ENCODE measurements around the gene IL17REL. TPM values are rescaled to one million over a fixed set of nuclear protein-coding genes. Genes with fewer than 3 reads are reported as not detected.

Gene IL17REL
- total and polyA plus RNA-seq, 5 experiments from 2014 or later = not detected

- Mint-ChIP-seq H3K4me1 (peaks cover 0 to 1% (median 0%) of the 10 kb centered on the region in 4 donors), H3K27me3 (peaks cover 5 to 39% (median 14%) of the 10 kb centered on the region in 5 donors), H3K36me3 (peaks cover 0 to 10% (median 0%) of the 10 kb centered on the region in 3 donors), H3K9me3 (peaks cover 0 to 23% (median 2%) of the 10 kb centered on the region in 9 donors), H3K27ac (peak overlapping the region in 1 of 10 donors; percentile 65), H3K4me3 (no peak overlapping the region)
- DNase-seq (no peak), ATAC-seq (no peak)
- POLR2A ChIA-PET = no interaction called here
Measured at GRCh38 chr22:50053861-50054260, 41.3 kb upstream of the IL17REL start.

- H3K4me1 Mint-ChIP-seq = peaks cover 0 to 1% (median 0%) of the 10 kb centered on the region in 4 donors
- H3K27me3 Mint-ChIP-seq = peaks cover 5 to 30% (median 13%) of the 10 kb centered on the region in 5 donors
- H3K4me3 Mint-ChIP-seq = no peak overlapping the region
- H3K9me3 Mint-ChIP-seq = peaks cover 0 to 23% (median 2%) of the 10 kb centered on the region in 9 donors
- H3K36me3 Mint-ChIP-seq = peaks cover 0 to 10% (median 0%) of the 10 kb centered on the region in 3 donors
- no peak for DNase-seq
- ATAC-seq = no peak
- peak overlapping the region in 1 of 10 donors; percentile 75 for H3K27ac Mint-ChIP-seq
- POLR2A ChIA-PET = no interaction called here
Measured at GRCh38 chr22:50051930-50052329, 39.4 kb upstream of the IL17REL start.

- Mint-ChIP-seq H3K4me3 (no peak overlapping the region), H3K9me3 (peaks cover 0 to 23% (median 2%) of the 10 kb centered on the region in 9 donors), H3K36me3 (peaks cover 0 to 10% (median 0%) of the 10 kb centered on the region in 3 donors), H3K4me1 (peaks cover 0 to 4% (median 4%) of the 10 kb centered on the region in 4 donors), H3K27me3 (peaks cover 3 to 10% (median 7%) of the 10 kb centered on the region in 5 donors), H3K27ac (no peak overlapping the region)
- DNase-seq = no peak
- POLR2A ChIA-PET = no interaction called here
- no peak for ATAC-seq
Measured at GRCh38 chr22:50049299-50050195, 37.0 kb upstream of the IL17REL start.

- Mint-ChIP-seq H3K9me3 (peaks cover 0 to 19% (median 2%) of the 10 kb centered on the region in 9 donors), H3K36me3 (peaks cover 0 to 7% (median 0%) of the 10 kb centered on the region in 3 donors), H3K27ac (no peak overlapping the region), H3K4me3 (no peak overlapping the region), H3K4me1 (peaks cover 0 to 10% (median 9%) of the 10 kb centered on the region in 4 donors), H3K27me3 (peaks cover 2 to 10% (median 3%) of the 10 kb centered on the region in 5 donors)
- ATAC-seq = no peak
- POLR2A ChIA-PET = no interaction called here
- no peak for DNase-seq
Measured at GRCh38 chr22:50048836-50049235, 36.3 kb upstream of the IL17REL start.

GRCh38 chr22:50048061-50048765 is 35.6 kb upstream of the IL17REL start:
- H3K9me3 Mint-ChIP-seq = peaks cover 0 to 12% (median 0%) of the 10 kb centered on the region in 9 donors
- H3K4me1 Mint-ChIP-seq = peaks cover 3 to 14% (median 12%) of the 10 kb centered on the region in 4 donors
- H3K4me3 Mint-ChIP-seq = no peak overlapping the region

GRCh38 chr22:50047346-50047745 is 34.8 kb upstream of the IL17REL start:
- H3K4me3 Mint-ChIP-seq = no peak overlapping the region
- peaks cover 10 to 19% (median 16%) of the 10 kb centered on the region in 5 donors for H3K27me3 Mint-ChIP-seq
- peaks cover 3 to 14% (median 12%) of the 10 kb centered on the region in 4 donors for H3K4me1 Mint-ChIP-seq
- H3K27ac Mint-ChIP-seq = no peak overlapping the region
- POLR2A ChIA-PET = no interaction called here
- no peak for ATAC-seq
- no peak for DNase-seq
- H3K9me3 Mint-ChIP-seq = peaks cover 0 to 7% (median 0%) of the 10 kb centered on the region in 9 donors
- peaks cover 0 to under 1% (median 0%) of the 10 kb centered on the region in 3 donors for H3K36me3 Mint-ChIP-seq

More at GRCh38 chr22:50048061-50048765, 35.6 kb upstream of the IL17REL start:
- ATAC-seq = no peak
- H3K27ac Mint-ChIP-seq = peak overlapping the region in 1 of 10 donors; percentile 24
- peaks cover 5 to 13% (median 8%) of the 10 kb centered on the region in 5 donors for H3K27me3 Mint-ChIP-seq
- H3K36me3 Mint-ChIP-seq = peaks cover 0 to 4% (median 0%) of the 10 kb centered on the region in 3 donors
- POLR2A ChIA-PET = no interaction called here
- DNase-seq = no peak

GRCh38 chr22:50046481-50047245 is 34.1 kb upstream of the IL17REL start:
- no peak overlapping the region for H3K27ac Mint-ChIP-seq
- H3K9me3 Mint-ChIP-seq = peaks cover 0 to under 1% (median 0%) of the 10 kb centered on the region in 9 donors
- POLR2A ChIA-PET = no interaction called here
- H3K4me3 Mint-ChIP-seq = no peak overlapping the region
- ATAC-seq = no peak
- H3K27me3 Mint-ChIP-seq = peaks cover 12 to 23% (median 18%) of the 10 kb centered on the region in 5 donors
- DNase-seq = no peak
- peaks cover 3 to 14% (median 12%) of the 10 kb centered on the region in 4 donors for H3K4me1 Mint-ChIP-seq
- H3K36me3 Mint-ChIP-seq = no peaks in the 10 kb centered on the region

- H3K27me3 Mint-ChIP-seq = peaks cover 12 to 30% (median 18%) of the 10 kb centered on the region in 5 donors
- POLR2A ChIA-PET = interaction anchor here (0.6 kb wide), 1 partner anchor 132 kb away, joined by 3 read pairs; no protein-coding TSS in a partner anchor
- H3K4me3 Mint-ChIP-seq = no peak overlapping the region
- H3K9me3 Mint-ChIP-seq = no peaks in the 10 kb centered on the region
- peaks cover 3 to 14% (median 12%) of the 10 kb centered on the region in 4 donors for H3K4me1 Mint-ChIP-seq
- DNase-seq = no peak
- H3K27ac Mint-ChIP-seq = no peak overlapping the region
- no peaks in the 10 kb centered on the region for H3K36me3 Mint-ChIP-seq
- no peak for ATAC-seq
Measured at GRCh38 chr22:50046019-50046415, 33.5 kb upstream of the IL17REL start.

GRCh38 chr22:50045211-50046018 is 32.9 kb upstream of the IL17REL start:
- peaks cover 3 to 14% (median 12%) of the 10 kb centered on the region in 4 donors for H3K4me1 Mint-ChIP-seq
- no peak overlapping the region for H3K27ac Mint-ChIP-seq
- ATAC-seq (no peak), DNase-seq (no peak)
- H3K27me3 Mint-ChIP-seq = peaks cover 12 to 32% (median 18%) of the 10 kb centered on the region in 5 donors
- no peaks in the 10 kb centered on the region for H3K9me3 Mint-ChIP-seq
- peaks cover 0 to under 1% (median 0%) of the 10 kb centered on the region in 3 donors for H3K36me3 Mint-ChIP-seq
- no peak overlapping the region for H3K4me3 Mint-ChIP-seq
- POLR2A ChIA-PET = interaction anchor here (0.6 kb wide), 1 partner anchor 131 kb away, joined by 3 read pairs; no protein-coding TSS in a partner anchor

- ATAC-seq (peak; percentile 25 to 80), DNase-seq (peak in 1 of 10 donors; percentile 8)
- peak overlapping the region in 4 of 10 donors; percentile 33 to 66 (median 52) for H3K4me3 Mint-ChIP-seq
- H3K9me3 Mint-ChIP-seq = peaks cover 0 to under 1% (median 0%) of the 10 kb centered on the region in 9 donors
- no peak overlapping the region for H3K27ac Mint-ChIP-seq
- peaks cover 3 to 14% (median 12%) of the 10 kb centered on the region in 4 donors for H3K4me1 Mint-ChIP-seq
- peaks cover 12 to 32% (median 18%) of the 10 kb centered on the region in 5 donors for H3K27me3 Mint-ChIP-seq
- H3K36me3 Mint-ChIP-seq = peaks cover 0 to 3% (median 0%) of the 10 kb centered on the region in 3 donors
- POLR2A ChIA-PET = no interaction called here
Measured at GRCh38 chr22:50044485-50045118, 32.0 kb upstream of the IL17REL start.
